ENCODE data around the gene GUCY2C. TPM values are rescaled to one million over a fixed set of nuclear protein-coding genes. Genes with fewer than 3 reads are reported as not detected.
A peak's percentile ranks its signal among the peaks of the same experiment; 100 is the strongest.
"Not testable (repeated sequence)": the region's sequence is repeated elsewhere in the genome, so short reads cannot be mapped to it uniquely, and the experiment has no call there.

GUCY2C gene
- polyA plus RNA-seq (ENCODE audit: low read depth in 6 of 6) = under 1 TPM in 5 of 6 donors, not detected in 1; 0.06 to 0.32 (median 0.20) TPM

GRCh38 chr12:14696265-14696741 lies at the start of gene GUCY2C:
GUCY2C (minus strand) TSS chr12:14696599; CDS start chr12:14696448, 151 bp downstream.
- Mint-ChIP-seq H3K4me3 (no peak within 1 kb of the TSS), H3K27me3 (peaks cover 0 to 10% (median 6%) of the 10 kb centered on the region in 3 donors), H3K36me3 (peaks cover 0 to 5% of the 10 kb centered on the region in 2 donors), H3K9me3 (peaks cover 0 to 5% (median 2%) of the 10 kb centered on the region in 7 donors), H3K27ac (peak within 1 kb of the TSS in 1 of 6 donors; percentile 48), H3K4me1 (peaks cover 0 to 6% (median 0%) of the 10 kb centered on the region in 3 donors)
- DNase-seq = no peak
- no peak for ATAC-seq (ENCODE audit: low read depth in 2 of 2)

GRCh38 chr12:14743061-14743460 lies 46.7 kb upstream of the GUCY2C start:
- ATAC-seq (ENCODE audit: low read depth in 2 of 2) = no peak

GRCh38 chr12:14741942-14742341 lies 45.5 kb upstream of the GUCY2C start:
- H3K9me3 Mint-ChIP-seq = peaks cover 6 to 21% (median 15%) of the 10 kb centered on the region in 7 donors
- ATAC-seq (ENCODE audit: low read depth in 2 of 2) = no peak

More at GRCh38 chr12:14743061-14743460, 46.7 kb upstream of the GUCY2C start:
- H3K36me3 Mint-ChIP-seq = peaks cover 23 to 30% of the 10 kb centered on the region in 2 donors
- H3K27ac Mint-ChIP-seq = peak overlapping the region in 1 of 6 donors; percentile 73
- DNase-seq = no peak
- peaks cover 10 to 16% (median 13%) of the 10 kb centered on the region in 3 donors for H3K4me1 Mint-ChIP-seq
- H3K27me3 Mint-ChIP-seq = no peaks in the 10 kb centered on the region
- H3K4me3 Mint-ChIP-seq = no peak overlapping the region
- H3K9me3 Mint-ChIP-seq = peaks cover 10 to 27% (median 18%) of the 10 kb centered on the region in 7 donors

GRCh38 chr12:14741153-14741552 lies 44.8 kb upstream of the GUCY2C start:
- Mint-ChIP-seq H3K4me3 (no peak overlapping the region), H3K9me3 (peaks cover 6 to 17% (median 13%) of the 10 kb centered on the region in 7 donors), H3K27me3 (no peaks in the 10 kb centered on the region), H3K4me1 (peaks cover 6 to 12% (median 7%) of the 10 kb centered on the region in 3 donors), H3K36me3 (peaks cover 18 to 23% of the 10 kb centered on the region in 2 donors), H3K27ac (peak overlapping the region in 2 of 6 donors; percentile 24 to 35)
- ATAC-seq (ENCODE audit: low read depth in 2 of 2) (no peak), DNase-seq (no peak)

More at GRCh38 chr12:14741942-14742341, 45.5 kb upstream of the GUCY2C start:
- H3K36me3 Mint-ChIP-seq = peaks cover 19 to 23% of the 10 kb centered on the region in 2 donors
- H3K27ac Mint-ChIP-seq = peak overlapping the region in 3 of 6 donors; percentile 34 to 37 (median 35)
- H3K4me3 Mint-ChIP-seq = no peak overlapping the region
- no peaks in the 10 kb centered on the region for H3K27me3 Mint-ChIP-seq
- DNase-seq = no peak
- H3K4me1 Mint-ChIP-seq = peaks cover 6 to 12% (median 7%) of the 10 kb centered on the region in 3 donors

- not testable (repeated sequence) for DNase-seq; H3K9me3 Mint-ChIP-seq; H3K36me3 Mint-ChIP-seq; H3K4me3 Mint-ChIP-seq; H3K4me1 Mint-ChIP-seq; ATAC-seq (ENCODE audit: low read depth in 2 of 2); H3K27ac Mint-ChIP-seq
- peaks cover 5 to 15% (median 6%) of the 10 kb centered on the region in 3 donors for H3K27me3 Mint-ChIP-seq
Observed at GRCh38 chr12:14736441-14736840, 40.0 kb upstream of the GUCY2C start.

GRCh38 chr12:14731821-14732220 lies 35.4 kb upstream of the GUCY2C start:
- Mint-ChIP-seq H3K4me3 (no peak overlapping the region), H3K4me1 (no peaks in the 10 kb centered on the region), H3K36me3 (peaks cover 8 to 15% of the 10 kb centered on the region in 2 donors), H3K27me3 (peaks cover 5 to 25% (median 15%) of the 10 kb centered on the region in 3 donors), H3K9me3 (peaks cover 0 to 27% (median 17%) of the 10 kb centered on the region in 7 donors), H3K27ac (no peak overlapping the region)
- DNase-seq = no peak
- ATAC-seq (ENCODE audit: low read depth in 2 of 2) = no peak

- H3K27ac Mint-ChIP-seq = no peak overlapping the region
- H3K4me3 Mint-ChIP-seq = no peak overlapping the region
- peaks cover 8 to 15% of the 10 kb centered on the region in 2 donors for H3K36me3 Mint-ChIP-seq
- H3K27me3 Mint-ChIP-seq = peaks cover 5 to 25% (median 15%) of the 10 kb centered on the region in 3 donors
- no peaks in the 10 kb centered on the region for H3K4me1 Mint-ChIP-seq
- no peak for ATAC-seq (ENCODE audit: low read depth in 2 of 2)
- peaks cover 0 to 40% (median 23%) of the 10 kb centered on the region in 7 donors for H3K9me3 Mint-ChIP-seq
- no peak for DNase-seq
Observed at GRCh38 chr12:14729586-14729985, 33.2 kb upstream of the GUCY2C start.

GRCh38 chr12:14723763-14724162 lies 27.4 kb upstream of the GUCY2C start:
- DNase-seq = peak; percentile 32
- H3K9me3 Mint-ChIP-seq = peaks cover 0 to 22% (median 10%) of the 10 kb centered on the region in 7 donors
- peaks cover 0 to 6% (median 0%) of the 10 kb centered on the region in 3 donors for H3K4me1 Mint-ChIP-seq
- ATAC-seq (ENCODE audit: low read depth in 2 of 2) = peak; percentile 59 to 69
- no peak overlapping the region for H3K27ac Mint-ChIP-seq
- no peak overlapping the region for H3K4me3 Mint-ChIP-seq
- H3K36me3 Mint-ChIP-seq = no peaks in the 10 kb centered on the region
- H3K27me3 Mint-ChIP-seq = peaks cover 5 to 11% (median 9%) of the 10 kb centered on the region in 3 donors

GRCh38 chr12:14716848-14717444 lies 20.5 kb upstream of the GUCY2C start:
- H3K27ac Mint-ChIP-seq = no peak overlapping the region
- H3K9me3 Mint-ChIP-seq = no peaks in the 10 kb centered on the region
- H3K27me3 Mint-ChIP-seq = peaks cover 0 to 5% (median 0%) of the 10 kb centered on the region in 3 donors
- peaks cover 0 to 6% (median 4%) of the 10 kb centered on the region in 3 donors for H3K4me1 Mint-ChIP-seq
- ATAC-seq (ENCODE audit: low read depth in 2 of 2) (peak; percentile 63 to 78), DNase-seq (peak; percentile 44)
- no peaks in the 10 kb centered on the region for H3K36me3 Mint-ChIP-seq
- no peak overlapping the region for H3K4me3 Mint-ChIP-seq

GRCh38 chr12:14714437-14714836 lies 18.0 kb upstream of the GUCY2C start:
- H3K9me3 Mint-ChIP-seq = no peaks in the 10 kb centered on the region
- H3K4me1 Mint-ChIP-seq = peaks cover 0 to 11% (median 5%) of the 10 kb centered on the region in 3 donors
- no peak for ATAC-seq (ENCODE audit: low read depth in 2 of 2)
- no peak overlapping the region for H3K27ac Mint-ChIP-seq
- DNase-seq = no peak
- peaks cover 0 to 14% (median 13%) of the 10 kb centered on the region in 3 donors for H3K27me3 Mint-ChIP-seq
- no peaks in the 10 kb centered on the region for H3K36me3 Mint-ChIP-seq
- H3K4me3 Mint-ChIP-seq = no peak overlapping the region

- Mint-ChIP-seq H3K4me3 (no peak overlapping the region), H3K9me3 (no peaks in the 10 kb centered on the region), H3K27ac (no peak overlapping the region), H3K36me3 (no peaks in the 10 kb centered on the region), H3K27me3 (peaks cover 0 to 43% (median 36%) of the 10 kb centered on the region in 3 donors), H3K4me1 (peaks cover 0 to 8% (median 4%) of the 10 kb centered on the region in 3 donors)
- no peak for DNase-seq
- ATAC-seq (ENCODE audit: low read depth in 2 of 2) = no peak
Observed at GRCh38 chr12:14710632-14711320, 14.4 kb upstream of the GUCY2C start.

GRCh38 chr12:14701809-14702568 lies 5.6 kb upstream of the GUCY2C start:
- H3K4me1 Mint-ChIP-seq = no peaks in the 10 kb centered on the region
- peaks cover 0 to 5% (median 2%) of the 10 kb centered on the region in 7 donors for H3K9me3 Mint-ChIP-seq
- peaks cover 0 to 14% (median 10%) of the 10 kb centered on the region in 3 donors for H3K27me3 Mint-ChIP-seq
- ATAC-seq (ENCODE audit: low read depth in 2 of 2) (no peak), DNase-seq (no peak)
- no peak overlapping the region for H3K4me3 Mint-ChIP-seq
- peaks cover 0 to 5% of the 10 kb centered on the region in 2 donors for H3K36me3 Mint-ChIP-seq
- no peak overlapping the region for H3K27ac Mint-ChIP-seq

GRCh38 chr12:14700935-14701334 lies 4.5 kb upstream of the GUCY2C start:
- peaks cover 0 to 5% (median 2%) of the 10 kb centered on the region in 7 donors for H3K9me3 Mint-ChIP-seq
- H3K4me1 Mint-ChIP-seq = no peaks in the 10 kb centered on the region
- no peak overlapping the region for H3K4me3 Mint-ChIP-seq
- no peak for ATAC-seq (ENCODE audit: low read depth in 2 of 2)
- H3K36me3 Mint-ChIP-seq = peaks cover 0 to 5% of the 10 kb centered on the region in 2 donors
- DNase-seq = no peak
- H3K27me3 Mint-ChIP-seq = peaks cover 0 to 10% (median 6%) of the 10 kb centered on the region in 3 donors
- H3K27ac Mint-ChIP-seq = no peak overlapping the region
